IMR-90 (cell line): ENCODE results near the gene FRYL. TPM values are rescaled to one million over a fixed set of nuclear protein-coding genes. Genes with fewer than 3 reads are reported as not detected.

Source experiments
- ATAC-seq: fragments of 200-7000 bp; cut with Tn5 transposase; 2 replicates; pipeline ENCODE4 v1.9.1; 2020; ENCODE audit warnings: low read depth, mild to moderate bottlenecking, moderate library complexity
- BruUV-seq: library from RNA; stranded (reverse); fragments of 400-500 nt; replicated peaks from 2 replicates; lab custom pipeline; 2021; lab: Mats Ljungman, UMichigan
- CTCF ChIA-PET: fragments of 300-600 bp; formaldehyde crosslinking; extraction: SDS; loops from one replicate; lab custom pipeline; 2021; ENCODE audit warnings: antibody characterized with exemption; lab: Yijun Ruan, JAX
- POLR2A ChIA-PET: fragments of 300-600 bp; sonication (Branson Sonifier 250); formaldehyde crosslinking; loops from one replicate; lab custom pipeline; 2022; ENCODE audit warnings: antibody characterized with exemption; ENCODE audit not compliant: unreplicated experiment; lab: Charles Lee
- DNase-seq: peaks from one replicate; pipeline ENCODE4 v3.0.0; 2013
- H2AFZ ChIP-seq: replicated peaks from 2 replicates; pipeline ENCODE3; 2013; ENCODE audit warnings: low read length, mild to moderate bottlenecking; ENCODE audit not compliant: poor library complexity
- H2AK5ac ChIP-seq: 2 replicates; pipeline ENCODE4 v1.6.1; 2013; ENCODE audit warnings: low read depth, low read length, inconsistent platforms
- H2AK9ac ChIP-seq: replicated peaks from 2 replicates; pipeline ENCODE3; 2013; ENCODE audit warnings: mild to moderate bottlenecking, low read depth, low read length, moderate library complexity; ENCODE audit not compliant: poor library complexity
- H2BK120ac ChIP-seq: 2 replicates; pipeline ENCODE4 v1.6.1; 2013; ENCODE audit warnings: low read depth, low read length, inconsistent platforms
- H2BK15ac ChIP-seq: 3 replicates; pipeline ENCODE4 v1.6.1; 2013; ENCODE audit warnings: low read depth, low read length, inconsistent platforms
- H2BK20ac ChIP-seq: 2 replicates; pipeline ENCODE4 v1.6.1; 2013; ENCODE audit warnings: low read depth, mild to moderate bottlenecking, inconsistent platforms, low read length, moderate library complexity
- H2BK5ac ChIP-seq: 2 replicates; pipeline ENCODE4 v1.6.1; 2013; ENCODE audit warnings: mild to moderate bottlenecking, low read depth, low read length, inconsistent platforms; ENCODE audit not compliant: poor library complexity, severe bottlenecking
- H3K14ac ChIP-seq: replicated peaks from 2 replicates; pipeline ENCODE4 v1.6.1; 2013; ENCODE audit warnings: low read depth, low read length, inconsistent platforms
- H3K18ac ChIP-seq: 2 replicates; pipeline ENCODE4 v1.6.1; 2013; ENCODE audit warnings: low read depth, low read length, control low read depth
- H3K23ac ChIP-seq: 2 replicates; pipeline ENCODE4 v1.6.1; 2013; ENCODE audit warnings: low read depth, low read length, inconsistent platforms
- H3K27ac ChIP-seq: 2 replicates; pipeline ENCODE4 v1.5.1; 2013; ENCODE audit warnings: mild to moderate bottlenecking, control low read depth, low read length; ENCODE audit not compliant: insufficient read depth
- H3K27me3 ChIP-seq: 2 replicates; pipeline ENCODE4 v1.6.1; 2013; ENCODE audit warnings: low read length; ENCODE audit not compliant: control insufficient read depth, insufficient read depth
- H3K36me3 ChIP-seq: 2 replicates; pipeline ENCODE4 v1.6.1; 2013; ENCODE audit warnings: low read length, mixed read lengths; ENCODE audit not compliant: control insufficient read depth, insufficient read depth
- H3K4ac ChIP-seq: 2 replicates; pipeline ENCODE4 v1.6.1; 2013; ENCODE audit warnings: low read depth, low read length, inconsistent platforms
- H3K4me1 ChIP-seq: 2 replicates; pipeline ENCODE4 v1.6.1; 2013; ENCODE audit warnings: low read length, mixed read lengths; ENCODE audit not compliant: control insufficient read depth, insufficient read depth
- H3K4me2 ChIP-seq: 2 replicates; pipeline ENCODE4 v1.6.1; 2013; ENCODE audit warnings: low read depth, mild to moderate bottlenecking, control low read depth, low read length, moderate library complexity
- H3K4me3 ChIP-seq: 2 replicates; pipeline ENCODE4 v1.5.1; 2013; ENCODE audit warnings: low read depth, mild to moderate bottlenecking, control low read depth, low read length, moderate library complexity; ENCODE audit not compliant: insufficient read depth
- H3K56ac ChIP-seq: 2 replicates; pipeline ENCODE4 v1.6.1; 2013; ENCODE audit warnings: low read length, inconsistent platforms; ENCODE audit not compliant: insufficient read depth; ENCODE audit errors: extremely low read depth
- H3K79me1 ChIP-seq, 2 experiments: 2 replicates each; pipeline ENCODE4 v1.6.1; 2013; ENCODE audit warnings: low read length in 2 of 2, inconsistent platforms in 1 of 2, low read depth in 1 of 2
- H3K9ac ChIP-seq: 2 replicates; pipeline ENCODE4 v1.6.1; 2013; ENCODE audit warnings: low read depth, low read length, control low read depth
- H3K9me1 ChIP-seq: 2 replicates; pipeline ENCODE4 v1.6.1; 2013; ENCODE audit warnings: low read length, inconsistent platforms; ENCODE audit not compliant: insufficient read depth
- H3K9me3 ChIP-seq: 2 replicates; pipeline ENCODE4 v1.6.1; 2013; ENCODE audit warnings: low read length; ENCODE audit not compliant: control insufficient read depth, insufficient read depth
- H4K20me1 ChIP-seq: 2 replicates; pipeline ENCODE4 v1.6.1; 2013; ENCODE audit warnings: low read length, inconsistent platforms; ENCODE audit not compliant: insufficient read depth
- H4K5ac ChIP-seq: 2 replicates; pipeline ENCODE4 v1.6.1; 2013; ENCODE audit warnings: mild to moderate bottlenecking, low read depth, low read length, control low read depth
- H4K8ac ChIP-seq, 2 experiments: 2 replicates each; pipeline ENCODE4 v1.6.1; 2013; ENCODE audit warnings: low read depth in 2 of 2, low read length in 2 of 2, control low read depth in 1 of 2, inconsistent platforms in 1 of 2
- H4K91ac ChIP-seq: 2 replicates; pipeline ENCODE4 v1.6.1; 2013; ENCODE audit warnings: low read depth, low read length, inconsistent platforms; ENCODE audit not compliant: insufficient read depth
- BHLHE40 ChIP-seq: fragments of 150-350 bp; IDR thresholded peaks from 2 replicates; pipeline ENCODE4 v1.6.1; 2016; ENCODE audit warnings: mild to moderate bottlenecking, low read depth, low read length
- CHD1 ChIP-seq: IDR thresholded peaks from 2 replicates; pipeline ENCODE4 v1.6.1; 2012; ENCODE audit warnings: low read depth, low read length, improper control_type of control experiment
- CTCF ChIP-seq: conservative IDR thresholded peaks from 2 replicates; pipeline ENCODE4 v1.5.1; 2012; ENCODE audit warnings: mild to moderate bottlenecking, low read depth, low read length, improper control_type of control experiment
- FOS ChIP-seq: fragments of 150-350 bp; IDR thresholded peaks from 2 replicates; pipeline ENCODE4 v1.6.1; 2016; ENCODE audit warnings: low read depth, low read length
- MAFK ChIP-seq: IDR thresholded peaks from 2 replicates; pipeline ENCODE4 v1.6.1; 2012; ENCODE audit warnings: low read depth, low read length, improper control_type of control experiment
- MAZ ChIP-seq: IDR thresholded peaks from 2 replicates; pipeline ENCODE4 v1.6.1; 2012; ENCODE audit warnings: low read depth, mild to moderate bottlenecking, low read length, improper control_type of control experiment, moderate library complexity, borderline replicate concordance
- MXI1 ChIP-seq: IDR thresholded peaks from 2 replicates; pipeline ENCODE4 v1.6.1; 2012; ENCODE audit warnings: low read depth, mild to moderate bottlenecking, low read length, moderate library complexity, borderline replicate concordance
- NFE2L2 ChIP-seq: fragments of 150-350 bp; IDR thresholded peaks from 2 replicates; pipeline ENCODE4 v1.6.1; 2016; ENCODE audit warnings: low read depth, mild to moderate bottlenecking, low read length
- POLR2A ChIP-seq: IDR thresholded peaks from 2 replicates; pipeline ENCODE4 v1.6.1; 2012; ENCODE audit warnings: mild to moderate bottlenecking, low read depth, low read length
- RAD21 ChIP-seq: IDR thresholded peaks from 2 replicates; pipeline ENCODE4 v1.6.1; 2012; ENCODE audit warnings: low read length, improper control_type of control experiment
- RCOR1 ChIP-seq: IDR thresholded peaks from 2 replicates; pipeline ENCODE4 v1.6.1; 2012; ENCODE audit warnings: mild to moderate bottlenecking, low read length, improper control_type of control experiment; ENCODE audit not compliant: insufficient replicate concordance
- RFX5 ChIP-seq: IDR thresholded peaks from 2 replicates; pipeline ENCODE4 v1.8.0; 2012; ENCODE audit warnings: low read depth, mild to moderate bottlenecking, low read length, moderate library complexity
- SMC3 ChIP-seq: fragments of 150-350 bp; IDR thresholded peaks from 2 replicates; pipeline ENCODE4 v1.6.1; 2016; ENCODE audit warnings: low read depth, mild to moderate bottlenecking, antibody characterized with exemption, low read length, moderate library complexity
- USF2 ChIP-seq: fragments of 150-350 bp; IDR thresholded peaks from 2 replicates; pipeline ENCODE4 v1.6.1; 2017; ENCODE audit warnings: mild to moderate bottlenecking, antibody characterized with exemption, low read length, low read depth
- whole genome bisulfite sequencing, 2 experiments: methylation state at CpG; one replicate each; pipeline versions ENCODE4 v1.1.5 to v1.1.7; 2013; ENCODE audit warnings: missing lambda C conversion rate in 2 of 2; ENCODE audit not compliant: insufficient read length in 1 of 2; ENCODE audit errors: extremely low coverage in 2 of 2; 5-methylcytosine and 5-hydroxymethylcytosine counted together
- dilution Hi-C: fragments of 300-500 bp; cut with HindIII; formaldehyde crosslinking; loops from one replicate; pipeline ENCODE4 v1.14.3; 2018; ENCODE audit warnings: low sequenced_read_pairs; ENCODE audit not compliant: unreplicated experiment
- in situ Hi-C: fragments of 300-500 bp; cut with MboI; formaldehyde crosslinking; loops from 3 replicates; pipeline ENCODE4 v1.14.3; 2019; ENCODE audit warnings: low sequenced_read_pairs, inconsistent platforms, mixed read lengths
- intact Hi-C: fragments of 100-400 bp; cut with micrococcal nuclease; formaldehyde crosslinking; loops from 2 replicates; pipeline ENCODE4 v1.10.0; 2022
- polyA plus RNA-seq, 3 experiments: library from polyadenylated mRNA; depleted of rRNA; stranded (reverse); fragments of >200 nt; gene quantifications; 2 replicates each; pipeline ENCODE4 v1.2.3, GENCODE V29; 2012; ENCODE audit warnings: low replicate concordance in 1 of 3
- total RNA-seq: library from RNA; depleted of rRNA; stranded (reverse); fragments of >200 nt; gene quantifications from 2 replicates; pipeline ENCODE4 v1.2.3, GENCODE V29; 2012
- TF ChIP-seq, protein P1 (sequence below): fragments of 150-350 bp; IDR thresholded peaks from 2 replicates; pipeline ENCODE4 v1.6.1; 2016; ENCODE audit warnings: low read depth, mild to moderate bottlenecking, low read length, moderate library complexity, borderline replicate concordance

The FRYL gene
- total and polyA plus RNA-seq, 2 of the 4 experiments (the other 2 are of a cell fraction): 9.9 to 77.4 TPM

DNA sequence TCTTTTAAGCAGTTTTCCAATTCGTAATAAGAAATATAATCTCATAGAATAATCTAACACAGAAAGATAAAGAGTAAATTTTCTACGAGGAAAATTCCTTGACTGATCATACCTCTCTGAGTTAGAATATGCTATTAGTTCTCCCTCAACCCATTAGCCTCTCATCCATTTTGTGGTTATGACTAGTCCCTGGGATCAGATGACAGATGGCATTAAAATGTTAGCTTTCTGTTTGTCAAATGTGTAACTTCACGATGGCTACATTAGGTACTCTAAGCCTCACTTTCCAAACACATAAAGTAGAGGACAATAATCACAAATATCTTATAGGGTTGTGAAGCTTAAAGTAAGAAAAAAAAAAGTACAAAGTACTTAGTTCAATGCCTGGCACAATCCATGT is 177.9 kb downstream of the FRYL start:
- Histone ChIP-seq H3K4me3 (no peak overlapping the region), H3K9ac (no peak overlapping the region), H3K56ac (no peak overlapping the region), H2AK9ac (no peak overlapping the region), H2BK20ac (no peak overlapping the region), H3K9me1 (no peaks in the 10 kb centered on the region), H3K27ac (no peak overlapping the region), H3K4me1 (peaks cover 1% of the 10 kb centered on the region; the same call in 1 of the 2 replicates), H2BK120ac (no peak overlapping the region), H3K79me1 (peaks cover 4 to 5% of the 10 kb centered on the region in 2 experiments; a peak in 2 of 4 replicates), H4K20me1 (no peaks in the 10 kb centered on the region), H4K8ac (no peak overlapping the region), H2BK5ac (no peak overlapping the region), H4K5ac (no peak overlapping the region), H3K4ac (no peak overlapping the region), H2AFZ (no peak overlapping the region), H3K9me3 (no peaks in the 10 kb centered on the region), H4K91ac (no peak overlapping the region), H2BK15ac (no peak overlapping the region), H3K27me3 (no peaks in the 10 kb centered on the region), H3K14ac (no peak overlapping the region), H3K4me2 (peak overlapping the region; percentile 13; the same call in 1 of the 2 replicates), H2AK5ac (no peak overlapping the region), H3K23ac (no peak overlapping the region), H3K18ac (no peak overlapping the region), H3K36me3 (no peaks in the 10 kb centered on the region)
- no CpG with 5 or more reads among the region's 3 CpGs for WGBS, 2 experiments
- CTCF ChIA-PET: no interaction called here
- ATAC-seq (peak; percentile 63), DNase-seq (peak; percentile 75)
- in situ Hi-C loops: no loop called here
- BruUV-seq: no TSS peak
- intact Hi-C loops: loop anchor here (5.0 kb wide), 2 partner anchors 50 to 175 kb away; no protein-coding TSS in a partner anchor
- POLR2A ChIA-PET: no interaction called here
- TF ChIP-seq, protein P1, sequence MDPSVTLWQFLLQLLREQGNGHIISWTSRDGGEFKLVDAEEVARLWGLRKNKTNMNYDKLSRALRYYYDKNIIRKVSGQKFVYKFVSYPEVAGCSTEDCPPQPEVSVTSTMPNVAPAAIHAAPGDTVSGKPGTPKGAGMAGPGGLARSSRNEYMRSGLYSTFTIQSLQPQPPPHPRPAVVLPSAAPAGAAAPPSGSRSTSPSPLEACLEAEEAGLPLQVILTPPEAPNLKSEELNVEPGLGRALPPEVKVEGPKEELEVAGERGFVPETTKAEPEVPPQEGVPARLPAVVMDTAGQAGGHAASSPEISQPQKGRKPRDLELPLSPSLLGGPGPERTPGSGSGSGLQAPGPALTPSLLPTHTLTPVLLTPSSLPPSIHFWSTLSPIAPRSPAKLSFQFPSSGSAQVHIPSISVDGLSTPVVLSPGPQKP: no peak
- TF ChIP-seq RFX5: no peak
- TF ChIP-seq SMC3: no peak
- TF ChIP-seq CHD1: no peak
- no peak for TF ChIP-seq RCOR1
- TF ChIP-seq POLR2A: no peak
- no peak for TF ChIP-seq NFE2L2
- TF ChIP-seq RAD21: no peak
- no peak for TF ChIP-seq CTCF
- no peak for TF ChIP-seq MAFK
- no peak for TF ChIP-seq USF2
- TF ChIP-seq MXI1: no peak
- TF ChIP-seq MAZ: no peak
- no peak for TF ChIP-seq BHLHE40
- TF ChIP-seq FOS: no peak
- dilution Hi-C loops: no loop called here
